ENCODE data around the gene TMEM256.

The TMEM256 gene

GRCh38 chr17:7384489-7385081 lies 19.3 kb downstream of the TMEM256 start:
- DNase-seq (ENCODE audit: low spot score): no peak
- in situ Hi-C loops (cut with MboI; ENCODE audit: low pct_unique_long_range_greater_than_20kb, low sequenced_read_pairs, unreplicated experiment): no loop called here
- no peak for TF ChIP-seq CTCF (IDR thresholded peaks at IDR 0.05; ENCODE audit: extremely low read depth, insufficient read depth, missing control alignments)

GRCh38 chr17:7383742-7384488 lies 20.0 kb downstream of the TMEM256 start:
- in situ Hi-C loops (cut with MboI; ENCODE audit: low pct_unique_long_range_greater_than_20kb, low sequenced_read_pairs, unreplicated experiment): no loop called here
- DNase-seq (ENCODE audit: low spot score): peak; percentile 94
- TF ChIP-seq CTCF (IDR thresholded peaks at IDR 0.05; ENCODE audit: extremely low read depth, insufficient read depth, missing control alignments): no peak

GRCh38 chr17:7383371-7383741 lies 20.5 kb downstream of the TMEM256 start:
- DNase-seq (ENCODE audit: low spot score): no peak
- in situ Hi-C loops (cut with MboI; ENCODE audit: low pct_unique_long_range_greater_than_20kb, low sequenced_read_pairs, unreplicated experiment): no loop called here
- no peak for TF ChIP-seq CTCF (IDR thresholded peaks at IDR 0.05; ENCODE audit: extremely low read depth, insufficient read depth, missing control alignments)

GRCh38 chr17:7382901-7383300 lies 21.0 kb downstream of the TMEM256 start:
- DNase-seq (ENCODE audit: low spot score): no peak
- in situ Hi-C loops (cut with MboI; ENCODE audit: low pct_unique_long_range_greater_than_20kb, low sequenced_read_pairs, unreplicated experiment): no loop called here
- TF ChIP-seq CTCF (IDR thresholded peaks at IDR 0.05; ENCODE audit: extremely low read depth, insufficient read depth, missing control alignments): no peak

GRCh38 chr17:7380855-7381683 lies 22.8 kb downstream of the TMEM256 start, which contains the start of gene TNK1:
TNK1 (plus strand) TSS chr17:7381089; CDS start chr17:7382927, 1,838 bp downstream.
- DNase-seq (ENCODE audit: low spot score): no peak
- no peak for TF ChIP-seq CTCF (IDR thresholded peaks at IDR 0.05; ENCODE audit: extremely low read depth, insufficient read depth, missing control alignments)
- in situ Hi-C loops (cut with MboI; ENCODE audit: low pct_unique_long_range_greater_than_20kb, low sequenced_read_pairs, unreplicated experiment): no loop called here

- in situ Hi-C loops (cut with MboI; ENCODE audit: low pct_unique_long_range_greater_than_20kb, low sequenced_read_pairs, unreplicated experiment): no loop called here
- TF ChIP-seq CTCF (IDR thresholded peaks at IDR 0.05; ENCODE audit: extremely low read depth, insufficient read depth, missing control alignments): no peak
- no peak for DNase-seq (ENCODE audit: low spot score)
Observed at GRCh38 chr17:7380321-7380720, 23.6 kb downstream of the TMEM256 start.
